ENCODE results near the gene UBE4A.
A peak's percentile ranks its signal among the peaks of the same experiment; 100 is the strongest.

UBE4A gene

GRCh38 chr11:118436639-118437207 lies 77.3 kb downstream of the UBE4A start:
- DNase-seq (ENCODE audit: low read depth) = peak; percentile 56
- TF ChIP-seq MAX (IDR thresholded peaks at IDR 0.05; ENCODE audit: low read depth, low read length) (no peak), POLR2A (IDR thresholded peaks at IDR 0.05; ENCODE audit: extremely low read depth, insufficient read length) (no peak), MYC (IDR thresholded peaks at IDR 0.05; ENCODE audit: low read depth, low read length) (no peak), CTCF (IDR thresholded peaks at IDR 0.05; ENCODE audit: low read depth, low read length) (no peak)
- peak overlapping the region; percentile 83 for H3K4me3 ChIP-seq (ENCODE audit: low read depth, low read length)

GRCh38 chr11:118437208-118438125 lies 78.1 kb downstream of the UBE4A start:
- peak overlapping the region; percentile 83 for H3K4me3 ChIP-seq (ENCODE audit: low read depth, low read length)
- peak; percentile 23; the same call in 1 of the 2 replicates for TF ChIP-seq MAX (IDR thresholded peaks at IDR 0.05; ENCODE audit: low read depth, low read length)
- TF ChIP-seq CTCF (IDR thresholded peaks at IDR 0.05; ENCODE audit: low read depth, low read length) = no peak
- DNase-seq (ENCODE audit: low read depth) = peak; percentile 66

- H3K4me3 ChIP-seq (ENCODE audit: low read depth, low read length) = peak overlapping the region; percentile 83
- peak; percentile 67 for DNase-seq (ENCODE audit: low read depth)
- TF ChIP-seq MAX (IDR thresholded peaks at IDR 0.05; ENCODE audit: low read depth, low read length) = no peak
- TF ChIP-seq CTCF (IDR thresholded peaks at IDR 0.05; ENCODE audit: low read depth, low read length) = peak; percentile 4
Measured at GRCh38 chr11:118438314-118438931, 79.0 kb downstream of the UBE4A start.

- TF ChIP-seq POLR2A (IDR thresholded peaks at IDR 0.05; ENCODE audit: extremely low read depth, insufficient read length) (no peak), CTCF (IDR thresholded peaks at IDR 0.05; ENCODE audit: low read depth, low read length) (no peak), MAX (IDR thresholded peaks at IDR 0.05; ENCODE audit: low read depth, low read length) (no peak), MYC (IDR thresholded peaks at IDR 0.05; ENCODE audit: low read depth, low read length) (no peak)
- H3K4me3 ChIP-seq (ENCODE audit: low read depth, low read length) = peak overlapping the region; percentile 83
- DNase-seq (ENCODE audit: low read depth) = no peak
Measured at GRCh38 chr11:118439646-118440045, 80.2 kb downstream of the UBE4A start.

- H3K4me3 ChIP-seq (ENCODE audit: low read depth, low read length) = peak overlapping the region; percentile 13
- DNase-seq (ENCODE audit: low read depth) = no peak
- no peak for TF ChIP-seq CTCF (IDR thresholded peaks at IDR 0.05; ENCODE audit: low read depth, low read length)
- TF ChIP-seq MAX (IDR thresholded peaks at IDR 0.05; ENCODE audit: low read depth, low read length) = no peak
- no peak for TF ChIP-seq POLR2A (IDR thresholded peaks at IDR 0.05; ENCODE audit: extremely low read depth, insufficient read length)
- TF ChIP-seq MYC (IDR thresholded peaks at IDR 0.05; ENCODE audit: low read depth, low read length) = no peak
Measured at GRCh38 chr11:118441770-118442275, 82.4 kb downstream of the UBE4A start.

Data from NB4 (cell line).